ENCODE measurements around the gene DPYSL4. TPM values are rescaled to one million over a fixed set of nuclear protein-coding genes. Genes with fewer than 3 reads are reported as not detected.
A peak's percentile ranks its signal among the peaks of the same experiment; 100 is the strongest.

Gene DPYSL4
- total and polyA plus RNA-seq, 12 donors: 0.42 to 7.6 (median 3.2) TPM

- H3K27ac ChIP-seq: no peak overlapping the region
- TF ChIP-seq CTCF (IDR thresholded peaks at IDR 0.05): no peak
- no peak for TF ChIP-seq POLR2A (IDR thresholded peaks at IDR 0.05)
- H3K27me3 ChIP-seq: no peaks in the 10 kb centered on the region
- DNase-seq: no peak
- no peaks in the 10 kb centered on the region for H3K36me3 ChIP-seq (replicated peaks in 1 of 2)
- 76 to 87% (median 84%) methylated on average over 18 to 32 of the region's 32 CpGs for WGBS, 4 donors
- H3K9me3 ChIP-seq (replicated peaks in 1 of 3): no peaks in the 10 kb centered on the region
- H3K4me3 ChIP-seq: no peak overlapping the region
- intact Hi-C loops (cut with DNase I): loop anchor here (5.0 to 10.0 kb wide), 3 partner anchors 107 to 254 kb away; no protein-coding TSS in a partner anchor
- H3K4me1 ChIP-seq (replicated peaks in 1 of 2): no peaks in the 10 kb centered on the region
Observed at GRCh38 chr10:132141526-132142395, 45.0 kb upstream of the DPYSL4 start.

GRCh38 chr10:132142396-132143161 lies 44.2 kb upstream of the DPYSL4 start:
- intact Hi-C loops (cut with DNase I): loop anchor here (5.0 to 10.0 kb wide), 3 partner anchors 108 to 255 kb away; no protein-coding TSS in a partner anchor
- no peak for TF ChIP-seq POLR2A (IDR thresholded peaks at IDR 0.05)
- TF ChIP-seq CTCF (IDR thresholded peaks at IDR 0.05): peak; percentile 55 to 90 (median 79)
- H3K27me3 ChIP-seq: no peaks in the 10 kb centered on the region
- no peaks in the 10 kb centered on the region for H3K9me3 ChIP-seq (replicated peaks in 1 of 3)
- no peaks in the 10 kb centered on the region for H3K4me1 ChIP-seq (replicated peaks in 1 of 2)
- no peak overlapping the region for H3K27ac ChIP-seq
- peak; percentile 25 to 64 (median 48) for DNase-seq
- H3K36me3 ChIP-seq (replicated peaks in 1 of 2): no peaks in the 10 kb centered on the region
- WGBS, 4 donors: 26 to 51% (median 36%) methylated on average over 6 to 33 of the region's 33 CpGs
- no peak overlapping the region for H3K4me3 ChIP-seq

GRCh38 chr10:132143162-132143561 lies 43.6 kb upstream of the DPYSL4 start:
- intact Hi-C loops (cut with DNase I): loop anchor here (5.0 to 10.0 kb wide), 3 partner anchors 108 to 256 kb away; no protein-coding TSS in a partner anchor
- Histone ChIP-seq H3K27ac (no peak overlapping the region), H3K9me3 (replicated peaks in 1 of 3) (no peaks in the 10 kb centered on the region), H3K4me3 (no peak overlapping the region), H3K4me1 (replicated peaks in 1 of 2) (no peaks in the 10 kb centered on the region), H3K27me3 (no peaks in the 10 kb centered on the region), H3K36me3 (replicated peaks in 1 of 2) (no peaks in the 10 kb centered on the region)
- no peak for DNase-seq
- TF ChIP-seq CTCF (IDR thresholded peaks at IDR 0.05): no peak
- no peak for TF ChIP-seq POLR2A (IDR thresholded peaks at IDR 0.05)
- 18 to 48% (median 30%) methylated on average over 4 to 12 of the region's 12 CpGs for WGBS, 4 donors

- no peaks in the 10 kb centered on the region for H3K4me1 ChIP-seq (replicated peaks in 1 of 2)
- H3K4me3 ChIP-seq: no peak overlapping the region
- WGBS, 4 donors: 57 to 81% (median 71%) methylated on average over 10 to 17 of the region's 17 CpGs
- H3K36me3 ChIP-seq (replicated peaks in 1 of 2): no peaks in the 10 kb centered on the region
- no peaks in the 10 kb centered on the region for H3K27me3 ChIP-seq
- intact Hi-C loops (cut with DNase I): loop anchor here (5.0 to 10.0 kb wide), 3 partner anchors 109 to 257 kb away; no protein-coding TSS in a partner anchor
- no peaks in the 10 kb centered on the region for H3K9me3 ChIP-seq (replicated peaks in 1 of 3)
- no peak overlapping the region for H3K27ac ChIP-seq
- no peak for DNase-seq
- TF ChIP-seq POLR2A (IDR thresholded peaks at IDR 0.05) (no peak), CTCF (IDR thresholded peaks at IDR 0.05) (no peak)
Observed at GRCh38 chr10:132144086-132144485, 42.7 kb upstream of the DPYSL4 start.

Measured in adrenal gland (tissue), 12 donors.